ENCODE results near the gene PHYHD1.

- TF ChIP-seq CTCF (IDR thresholded peaks at IDR 0.05) (no peak), POLR2A (IDR thresholded peaks at IDR 0.05) (no peak)
Measured at GRCh38 chr9:128920381-128921058, at the start of gene PHYHD1.
